ENCODE data around the gene MX1. TPM values are rescaled to one million over a fixed set of nuclear protein-coding genes. Genes with fewer than 3 reads are reported as not detected.
"Not testable (repeated sequence)": the region's sequence is repeated elsewhere in the genome, so short reads cannot be mapped to it uniquely, and the experiment has no call there.

MX1 gene
- total RNA-seq, 2 donors from 2014 or later, result 58.6 to 75.9 TPM

DNA sequence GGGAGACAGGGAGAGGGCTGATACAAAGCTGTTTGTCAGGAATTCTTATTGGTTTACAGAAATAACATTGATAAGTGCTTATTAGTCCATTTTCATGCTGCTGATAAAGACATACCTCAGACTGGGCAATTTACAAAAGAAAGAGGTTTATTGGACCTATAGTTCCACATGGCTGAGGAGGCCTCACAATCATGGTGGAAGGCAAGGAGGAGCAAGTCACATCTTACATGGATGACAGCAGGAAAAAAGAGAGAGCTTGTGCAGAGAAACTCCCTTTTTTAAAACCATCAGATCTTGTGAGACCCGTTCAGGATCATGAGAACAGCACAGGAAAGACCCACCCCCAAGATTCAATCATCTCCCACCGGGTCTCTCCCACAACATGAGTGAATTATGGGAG, 8.5 kb upstream of the MX1 start:
- peak overlapping the region; percentile 1 for H3K27ac Mint-ChIP-seq
- H3K27me3 Mint-ChIP-seq; ATAC-seq; H3K9me3 ChIP-seq (ENCODE audit: control insufficient read depth, low read length, poor library complexity, severe bottlenecking); DNase-seq; H3K4me3 Mint-ChIP-seq; H3K36me3 Mint-ChIP-seq (ENCODE audit: low read depth): not testable (repeated sequence)
- H3K4me1 Mint-ChIP-seq, result peaks cover 11% of the 10 kb centered on the region

DNA sequence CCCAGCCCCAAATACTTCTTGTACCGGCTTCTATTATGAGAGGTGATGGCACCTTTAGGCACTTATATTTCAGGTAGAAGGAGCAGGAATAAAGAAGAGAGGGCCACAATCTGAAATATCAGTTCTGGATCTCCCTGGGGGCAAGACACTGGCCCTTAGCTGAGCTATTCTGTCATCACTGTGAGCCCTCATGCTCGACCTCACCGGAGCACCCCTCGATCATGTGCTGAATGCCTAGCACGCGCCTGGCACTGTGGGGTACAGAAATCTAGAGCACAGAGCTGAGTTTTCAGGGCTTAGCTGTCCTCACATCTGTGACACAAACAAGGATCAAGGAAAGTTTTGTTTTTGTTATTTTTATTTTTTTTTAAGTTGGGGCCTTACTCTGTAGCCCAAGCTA, 7.6 kb upstream of the MX1 start:
- H3K4me3 Mint-ChIP-seq, result no peak overlapping the region
- H3K9me3 ChIP-seq (ENCODE audit: control insufficient read depth, low read length, poor library complexity, severe bottlenecking), result no peaks in the 10 kb centered on the region
- H3K27me3 Mint-ChIP-seq, result no peaks in the 10 kb centered on the region
- DNase-seq, result no peak
- peak overlapping the region; percentile 95 for H3K27ac Mint-ChIP-seq
- peaks cover 17% of the 10 kb centered on the region for H3K4me1 Mint-ChIP-seq
- H3K36me3 Mint-ChIP-seq (ENCODE audit: low read depth), result no peaks in the 10 kb centered on the region
- no peak for ATAC-seq

DNA sequence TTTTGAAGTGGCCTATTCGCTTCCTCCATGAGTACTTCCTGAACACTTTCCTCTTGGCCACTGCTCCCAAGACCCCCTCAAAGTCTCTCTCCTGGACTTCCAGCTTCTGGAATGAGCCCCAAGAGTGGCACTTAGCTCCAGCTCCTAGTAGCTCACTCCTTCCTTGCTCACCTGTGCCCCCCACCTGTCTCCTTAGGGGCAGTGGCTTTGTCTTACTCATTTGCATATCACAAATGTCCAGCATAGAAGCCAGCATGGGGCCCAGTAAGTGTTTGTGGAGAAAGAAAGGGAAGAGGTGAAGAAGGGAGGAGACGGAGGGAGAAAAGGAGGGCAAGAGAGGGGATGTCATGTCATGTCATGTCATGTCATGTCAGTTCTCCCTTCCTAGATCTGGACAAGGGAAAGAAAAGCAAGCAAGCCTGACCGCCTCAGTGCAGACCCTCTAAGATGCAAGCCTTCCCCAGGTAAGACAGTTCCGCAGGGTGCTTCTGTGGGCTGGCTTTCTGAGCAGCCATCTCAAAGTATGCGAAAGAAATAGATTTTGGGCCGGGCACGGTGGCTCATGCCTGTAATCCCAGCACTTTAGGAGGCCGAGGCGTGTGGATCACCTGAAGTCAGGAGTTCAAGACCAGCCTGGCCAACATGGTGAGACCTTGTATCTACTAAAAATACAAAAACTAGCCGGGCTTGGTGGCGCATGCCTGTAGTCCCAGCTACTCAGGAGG, 6.9 kb upstream of the MX1 start:
- Mint-ChIP-seq H3K27ac (peak overlapping the region; percentile 95), H3K4me1 (peaks cover 20% of the 10 kb centered on the region), H3K36me3 (ENCODE audit: low read depth) (no peaks in the 10 kb centered on the region), H3K27me3 (no peaks in the 10 kb centered on the region), H3K4me3 (peak overlapping the region; percentile 92)
- ATAC-seq, result no peak
- no peaks in the 10 kb centered on the region for H3K9me3 ChIP-seq (ENCODE audit: control insufficient read depth, low read length, poor library complexity, severe bottlenecking)
- no peak for DNase-seq

DNA sequence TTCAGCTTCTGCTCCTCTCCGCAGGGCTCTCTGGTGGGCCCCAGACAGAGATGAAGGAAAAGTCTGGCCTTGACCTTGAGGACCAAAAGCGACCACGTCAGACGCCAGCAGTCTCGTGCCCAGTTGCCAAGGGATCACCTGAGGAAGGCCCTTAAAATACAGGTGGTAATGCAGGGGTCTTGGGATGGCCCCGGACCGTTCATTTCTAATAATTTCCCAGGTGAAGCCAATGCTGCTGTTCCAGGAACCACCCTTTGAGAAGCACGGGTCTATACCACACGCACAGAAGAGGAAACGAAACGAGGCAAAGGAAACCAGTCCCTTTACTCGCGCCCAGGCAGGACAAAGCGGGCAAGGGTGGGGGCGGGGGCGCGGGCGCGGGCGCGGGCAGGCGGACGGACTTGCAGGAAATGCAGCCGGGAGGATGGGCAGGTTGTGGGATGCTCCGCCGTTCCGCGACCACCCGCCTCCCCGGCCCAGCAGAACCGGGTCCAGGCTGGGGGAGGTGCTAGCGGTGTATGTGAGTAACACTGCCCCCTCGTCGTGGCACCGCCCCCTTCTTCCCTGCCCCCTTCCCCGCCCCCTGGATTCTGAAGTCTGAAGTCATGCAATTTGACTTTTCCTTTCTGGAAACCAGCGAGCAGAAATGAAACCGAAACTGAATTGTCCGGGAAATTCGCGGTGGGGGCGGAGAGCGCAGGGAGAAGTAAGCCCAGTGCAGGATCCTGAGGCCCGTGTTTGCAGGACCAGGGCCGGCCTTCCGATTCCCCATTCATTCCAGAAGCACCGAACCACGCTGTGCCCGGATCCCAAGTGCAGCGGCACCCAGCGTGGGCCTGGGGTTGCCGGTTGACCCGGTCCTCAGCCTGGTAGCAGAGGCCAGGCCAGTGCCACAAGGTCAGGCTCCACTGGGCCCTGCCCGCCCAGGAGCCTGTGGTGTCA, 5.8 kb upstream of the MX1 start:
- ATAC-seq, result peak; percentile 84
- DNase-seq, result peak in 2 of 3 donors; percentile 32 to 53
- Mint-ChIP-seq H3K27ac (peak overlapping the region; percentile 95), H3K27me3 (no peaks in the 10 kb centered on the region), H3K4me3 (peak overlapping the region; percentile 92), H3K4me1 (peaks cover 23% of the 10 kb centered on the region), H3K36me3 (ENCODE audit: low read depth) (no peaks in the 10 kb centered on the region)
- no peaks in the 10 kb centered on the region for H3K9me3 ChIP-seq (ENCODE audit: control insufficient read depth, low read length, poor library complexity, severe bottlenecking)

DNA sequence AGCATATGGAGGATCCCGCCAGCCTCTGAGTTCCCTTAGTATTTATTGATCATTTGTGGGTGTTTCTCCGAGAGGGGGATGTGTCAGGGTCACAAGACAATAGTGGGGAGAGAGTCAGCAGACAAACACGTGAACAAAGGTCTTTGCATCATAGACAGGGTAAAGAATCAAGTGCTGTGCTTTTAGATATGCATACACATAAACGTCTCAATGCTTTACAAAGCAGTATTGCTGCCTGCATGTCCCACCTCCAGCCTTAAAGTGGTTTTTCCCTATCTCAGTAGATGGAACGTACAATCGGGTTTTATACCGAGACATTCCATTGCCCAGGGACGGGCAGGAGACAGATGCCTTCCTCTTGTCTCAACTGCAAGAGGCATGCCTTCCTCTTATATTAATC, 5.0 kb upstream of the MX1 start:
- ATAC-seq; H3K27me3 Mint-ChIP-seq; H3K36me3 Mint-ChIP-seq (ENCODE audit: low read depth); DNase-seq; H3K9me3 ChIP-seq (ENCODE audit: control insufficient read depth, low read length, poor library complexity, severe bottlenecking): not testable (repeated sequence)
- Mint-ChIP-seq H3K4me3 (peak overlapping the region; percentile 92), H3K27ac (peak overlapping the region; percentile 95), H3K4me1 (peaks cover 27% of the 10 kb centered on the region)

DNA sequence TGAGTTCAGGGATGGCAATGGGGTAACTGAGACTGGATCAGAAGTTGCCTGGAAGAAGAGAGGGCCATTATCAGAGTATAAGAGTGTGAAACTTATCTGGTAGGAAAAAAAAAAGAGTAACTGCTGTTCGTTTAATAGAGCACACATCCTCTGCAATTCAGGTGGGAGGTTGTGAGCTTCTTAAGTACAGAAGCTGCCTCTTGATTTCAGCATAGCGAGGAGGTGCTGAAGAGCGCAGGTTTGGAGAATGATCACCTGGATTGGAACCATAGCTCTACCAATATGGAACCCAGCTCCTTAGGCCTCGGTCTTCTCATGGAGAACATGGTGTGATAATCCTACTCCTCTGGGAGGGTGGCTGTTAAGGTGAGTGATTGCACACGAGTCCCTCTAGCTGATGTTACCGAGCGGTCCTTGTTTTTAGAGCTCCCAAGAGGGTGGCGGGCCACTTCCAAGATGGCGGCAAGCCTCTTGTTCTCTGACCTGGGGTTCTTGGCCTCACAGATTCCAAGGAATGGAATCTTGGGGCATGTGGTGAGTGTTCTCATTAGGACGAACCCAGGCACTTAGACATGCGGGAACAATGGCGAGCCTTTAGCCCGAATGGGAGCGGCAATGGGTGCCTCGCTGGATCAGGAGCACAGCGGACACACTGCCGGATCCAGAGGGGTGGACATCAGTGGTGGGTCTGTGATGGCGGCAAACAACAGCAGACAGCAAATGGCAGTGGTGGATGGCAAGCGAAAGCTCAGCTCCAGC, 3.3 kb upstream of the MX1 start:
- H3K9me3 ChIP-seq (ENCODE audit: control insufficient read depth, low read length, poor library complexity, severe bottlenecking), result no peaks in the 10 kb centered on the region
- DNase-seq, result no peak
- Mint-ChIP-seq H3K27me3 (no peaks in the 10 kb centered on the region), H3K4me1 (peaks cover 32% of the 10 kb centered on the region), H3K4me3 (no peak overlapping the region), H3K36me3 (ENCODE audit: low read depth) (peaks cover 2% of the 10 kb centered on the region), H3K27ac (no peak overlapping the region)
- no peak for ATAC-seq

DNA sequence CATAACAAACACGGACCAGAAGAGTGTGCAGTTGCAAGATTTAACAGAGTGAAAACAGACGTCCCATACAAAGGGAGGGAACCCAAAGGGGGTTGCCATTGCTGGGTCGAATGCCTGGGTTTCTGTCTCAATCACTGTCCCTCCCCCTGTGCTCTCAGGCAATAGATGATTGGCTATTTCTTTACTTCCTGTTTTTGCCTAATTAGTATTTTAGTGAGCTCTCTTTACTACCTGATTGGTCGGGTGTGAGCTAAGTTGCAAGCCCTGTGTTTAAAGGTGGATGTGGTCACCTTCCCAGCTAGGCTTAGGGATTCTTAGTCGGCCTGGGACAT, 2.8 kb upstream of the MX1 start:
- ATAC-seq; DNase-seq; H3K9me3 ChIP-seq (ENCODE audit: control insufficient read depth, low read length, poor library complexity, severe bottlenecking); H3K4me3 Mint-ChIP-seq; H3K36me3 Mint-ChIP-seq (ENCODE audit: low read depth); H3K27me3 Mint-ChIP-seq: not testable (repeated sequence)
- H3K27ac Mint-ChIP-seq, result peak overlapping the region; percentile 95
- H3K4me1 Mint-ChIP-seq, result peaks cover 32% of the 10 kb centered on the region

DNA sequence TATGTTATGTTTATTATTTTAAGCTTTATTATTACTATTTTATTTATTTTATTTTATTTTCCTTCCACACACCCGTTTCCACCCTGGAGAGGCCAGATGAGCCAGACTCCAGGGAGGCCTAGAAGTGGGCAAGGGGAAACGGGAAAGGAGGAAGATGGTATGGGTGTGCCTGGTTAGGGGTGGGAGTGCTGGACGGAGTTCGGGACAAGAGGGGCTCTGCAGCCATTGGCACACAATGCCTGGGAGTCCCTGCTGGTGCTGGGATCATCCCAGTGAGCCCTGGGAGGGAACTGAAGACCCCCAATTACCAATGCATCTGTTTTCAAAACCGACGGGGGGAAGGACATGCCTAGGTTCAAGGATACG, 468 bp upstream of the MX1 start:
- no peak for DNase-seq
- H3K4me1 Mint-ChIP-seq, result peaks cover 28% of the 10 kb centered on the region
- H3K9me3 ChIP-seq (ENCODE audit: control insufficient read depth, low read length, poor library complexity, severe bottlenecking), result no peaks in the 10 kb centered on the region

DNA sequence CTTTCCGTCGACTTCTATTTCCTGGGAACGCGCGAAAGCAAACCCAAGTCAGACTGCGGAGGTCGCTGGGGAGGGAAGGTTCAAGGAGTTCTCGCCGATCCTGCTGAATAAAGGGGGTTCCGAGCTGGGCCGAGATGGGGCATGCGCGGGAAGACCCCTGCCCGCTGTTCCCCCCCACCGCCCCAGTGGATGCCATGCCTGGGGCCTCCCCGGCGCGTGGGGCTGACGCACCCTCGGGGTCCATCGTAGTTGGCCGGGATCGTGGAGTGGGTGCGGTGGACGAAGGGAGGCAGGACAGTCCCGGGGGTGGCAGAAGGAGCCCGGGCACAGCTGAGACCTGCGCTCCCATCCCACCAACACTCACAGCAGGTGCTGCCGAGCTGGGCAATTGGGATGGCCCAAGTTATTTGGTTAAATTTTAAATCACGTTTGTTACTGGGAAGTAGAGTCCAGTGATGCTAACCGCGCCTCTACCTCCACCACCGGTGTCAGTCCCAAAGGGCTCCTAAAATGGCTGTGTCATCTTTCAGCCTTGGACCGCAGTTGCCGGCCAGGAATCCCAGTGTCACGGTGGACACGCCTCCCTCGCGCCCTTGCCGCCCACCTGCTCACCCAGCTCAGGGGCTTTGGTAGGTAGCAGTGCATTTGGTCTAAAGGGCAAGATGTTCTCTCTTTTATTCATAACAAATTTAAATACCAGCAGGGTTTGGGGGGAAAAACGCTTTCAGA, 801 bp downstream of the MX1 start:
- no peaks in the 10 kb centered on the region for H3K27me3 Mint-ChIP-seq
- peaks cover 24% of the 10 kb centered on the region for H3K4me1 Mint-ChIP-seq
- H3K36me3 Mint-ChIP-seq (ENCODE audit: low read depth), result peaks cover 4% of the 10 kb centered on the region
- ATAC-seq (no peak), DNase-seq (no peak)
- H3K4me3 Mint-ChIP-seq, result peak overlapping the region; percentile 98
- peak overlapping the region; percentile 95 for H3K27ac Mint-ChIP-seq
- H3K9me3 ChIP-seq (ENCODE audit: control insufficient read depth, low read length, poor library complexity, severe bottlenecking), result no peaks in the 10 kb centered on the region

More for the DNA sequence above, 468 bp upstream of the MX1 start:
- Mint-ChIP-seq H3K27ac (peak overlapping the region; percentile 95), H3K27me3 (no peaks in the 10 kb centered on the region), H3K4me3 (peak overlapping the region; percentile 98), H3K36me3 (ENCODE audit: low read depth) (peaks cover 4% of the 10 kb centered on the region)
- ATAC-seq, result peak; percentile 2

DNA sequence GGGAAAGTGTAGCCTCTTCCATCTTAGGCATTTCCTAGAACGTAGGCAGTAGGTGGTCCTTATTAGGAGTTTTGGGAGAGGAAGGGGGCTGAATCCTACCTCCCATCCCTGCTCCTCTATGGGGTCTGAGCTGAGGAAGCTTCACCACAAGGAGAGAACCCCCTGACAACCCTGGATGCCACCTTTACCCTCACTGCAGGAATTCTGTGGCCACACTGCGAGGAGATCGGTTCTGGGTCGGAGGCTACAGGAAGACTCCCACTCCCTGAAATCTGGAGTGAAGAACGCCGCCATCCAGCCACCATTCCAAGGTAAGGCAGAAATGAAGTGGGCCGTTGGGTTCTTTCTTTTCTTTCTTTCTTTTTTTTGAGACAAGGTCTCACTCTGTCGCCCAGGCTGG, 1.5 kb downstream of the MX1 start:
- H3K36me3 Mint-ChIP-seq (ENCODE audit: low read depth), result peaks cover 4% of the 10 kb centered on the region
- H3K4me3 Mint-ChIP-seq, result peak overlapping the region; percentile 98
- peak overlapping the region; percentile 95 for H3K27ac Mint-ChIP-seq
- H3K4me1 Mint-ChIP-seq, result peaks cover 24% of the 10 kb centered on the region
- H3K9me3 ChIP-seq (ENCODE audit: control insufficient read depth, low read length, poor library complexity, severe bottlenecking), result no peaks in the 10 kb centered on the region
- no peaks in the 10 kb centered on the region for H3K27me3 Mint-ChIP-seq
- ATAC-seq (no peak), DNase-seq (no peak)

DNA sequence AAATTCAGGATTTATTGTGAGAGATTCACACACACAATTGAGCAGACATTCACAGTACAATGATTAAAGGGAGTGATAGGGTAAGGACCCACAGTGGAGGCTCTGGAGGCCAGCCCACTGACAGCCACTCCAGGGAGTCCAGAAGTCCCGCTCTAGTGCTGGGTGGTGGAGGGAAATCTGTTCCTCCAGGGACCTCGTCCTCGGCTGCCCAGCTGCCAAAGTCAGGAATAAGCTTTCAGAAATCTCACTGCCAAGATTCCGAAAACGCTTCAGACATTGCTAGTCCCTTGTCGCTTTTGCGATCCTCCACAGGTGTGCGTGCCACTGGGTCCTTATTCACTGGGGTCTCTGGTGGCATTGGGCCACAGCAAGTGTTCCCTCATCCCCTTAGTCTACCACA, 2.3 kb downstream of the MX1 start:
- Mint-ChIP-seq H3K27me3 (no peaks in the 10 kb centered on the region), H3K4me3 (no peak overlapping the region)

DNA sequence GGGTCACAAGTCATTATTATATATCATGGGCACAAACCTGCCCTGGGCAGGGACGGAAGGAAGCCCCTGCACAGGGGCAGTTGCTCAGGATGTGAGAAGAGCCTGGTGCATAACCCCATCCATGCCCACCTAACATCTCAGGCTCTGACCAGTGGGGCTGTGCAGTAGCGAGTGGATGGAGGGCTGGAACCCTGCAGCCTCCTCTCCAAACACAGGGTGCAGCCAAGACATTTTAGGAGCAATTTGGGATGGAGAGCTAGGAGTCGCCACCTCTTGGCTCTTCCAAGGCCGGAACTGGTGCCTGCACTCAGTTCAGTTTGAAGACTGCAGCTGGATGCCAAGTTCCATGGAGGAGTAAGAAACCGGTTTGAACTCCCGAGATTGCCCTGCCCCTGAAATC, 2.8 kb downstream of the MX1 start:
- DNase-seq, result no peak
- no peak overlapping the region for H3K4me3 Mint-ChIP-seq
- peaks cover 4% of the 10 kb centered on the region for H3K36me3 Mint-ChIP-seq (ENCODE audit: low read depth)
- no peaks in the 10 kb centered on the region for H3K9me3 ChIP-seq (ENCODE audit: control insufficient read depth, low read length, poor library complexity, severe bottlenecking)
- peaks cover 15% of the 10 kb centered on the region for H3K4me1 Mint-ChIP-seq
- no peaks in the 10 kb centered on the region for H3K27me3 Mint-ChIP-seq
- H3K27ac Mint-ChIP-seq, result no peak overlapping the region
- no peak for ATAC-seq

More for the DNA sequence above, 2.3 kb downstream of the MX1 start:
- H3K36me3 Mint-ChIP-seq (ENCODE audit: low read depth), result peaks cover 4% of the 10 kb centered on the region
- DNase-seq (no peak), ATAC-seq (no peak)
- H3K4me1 Mint-ChIP-seq, result peaks cover 20% of the 10 kb centered on the region
- H3K9me3 ChIP-seq (ENCODE audit: control insufficient read depth, low read length, poor library complexity, severe bottlenecking), result no peaks in the 10 kb centered on the region
- H3K27ac Mint-ChIP-seq, result peak overlapping the region; percentile 95

Measured in T-helper 17 cell (primary cell).